Glutamatergic neuron (in vitro differentiated cells): ENCODE results near the gene CENPO. TPM values are rescaled to one million over a fixed set of nuclear protein-coding genes. Genes with fewer than 3 reads are reported as not detected.

Experiments
- DNase-seq: peaks from one replicate; pipeline ENCODE4 v3.0.0; 2022
- H3K27ac Mint-ChIP-seq: one replicate; pipeline ENCODE4 v1.8.0; 2020; ENCODE audit warnings: mild to moderate bottlenecking, mixed read lengths, inconsistent platforms; ENCODE audit not compliant: unreplicated experiment
- H3K27me3 Mint-ChIP-seq: one replicate; pipeline ENCODE4 v1.8.0; 2020; ENCODE audit warnings: mild to moderate bottlenecking, moderate library complexity, mixed read lengths, inconsistent platforms; ENCODE audit not compliant: unreplicated experiment
- H3K36me3 Mint-ChIP-seq: one replicate; pipeline ENCODE4 v1.8.0; 2020; ENCODE audit warnings: mild to moderate bottlenecking, mixed read lengths, inconsistent platforms; ENCODE audit not compliant: unreplicated experiment
- H3K4me1 Mint-ChIP-seq: one replicate; pipeline ENCODE4 v1.8.0; 2020; ENCODE audit warnings: mild to moderate bottlenecking, low read depth, mixed read lengths, inconsistent platforms; ENCODE audit not compliant: unreplicated experiment
- H3K4me3 Mint-ChIP-seq: one replicate; pipeline ENCODE4 v1.8.0; 2020; ENCODE audit warnings: mild to moderate bottlenecking, mixed read lengths, inconsistent platforms; ENCODE audit not compliant: unreplicated experiment
- H3K9me3 Mint-ChIP-seq: one replicate; pipeline ENCODE4 v1.8.0; 2020; ENCODE audit warnings: mild to moderate bottlenecking, moderate library complexity, mixed read lengths, inconsistent platforms; ENCODE audit not compliant: unreplicated experiment
- total RNA-seq: library from RNA; stranded (reverse); fragmentation: NEBNext Ultra II Directional; extraction: Animal tissue kit (Norgen Biotek cat#: 25700); gene quantifications from one replicate; pipeline ENCODE4 v1.2.1, GENCODE V29; 2021; ENCODE audit not compliant: unreplicated experiment
- TF ChIP-seq, protein P1 (sequence below): fragments of 200-600 bp; sonication (generic); IDR thresholded peaks from one replicate; pipeline ENCODE4 v1.5.0; 2021; ENCODE audit not compliant: partially characterized antibody, unreplicated experiment

The CENPO gene
- total RNA-seq, 1 donor from 2014 or later: 26.5 TPM

DNA sequence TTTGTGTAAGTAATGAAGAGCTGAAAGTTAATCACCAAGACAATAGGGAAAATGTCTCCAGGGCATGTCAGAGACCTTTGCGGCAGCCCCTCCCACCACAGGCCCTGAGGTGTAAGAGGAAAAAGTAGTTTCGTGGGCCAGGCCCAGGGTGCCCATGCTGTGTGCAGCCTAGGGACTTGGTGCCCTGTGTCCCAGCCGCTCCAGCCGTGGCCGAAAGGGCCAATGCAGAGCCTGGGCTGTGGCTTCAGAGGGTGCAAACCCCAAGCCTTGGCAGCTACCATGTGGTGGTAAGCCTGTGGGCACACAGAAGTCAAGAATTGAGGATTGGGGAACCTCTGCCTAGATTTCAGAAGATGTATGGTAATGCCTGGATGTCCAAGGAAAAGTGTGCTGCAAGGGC, 52.5 kb downstream of the CENPO start:
- peaks cover 34% of the 10 kb centered on the region for H3K36me3 Mint-ChIP-seq
- TF ChIP-seq, protein P1, sequence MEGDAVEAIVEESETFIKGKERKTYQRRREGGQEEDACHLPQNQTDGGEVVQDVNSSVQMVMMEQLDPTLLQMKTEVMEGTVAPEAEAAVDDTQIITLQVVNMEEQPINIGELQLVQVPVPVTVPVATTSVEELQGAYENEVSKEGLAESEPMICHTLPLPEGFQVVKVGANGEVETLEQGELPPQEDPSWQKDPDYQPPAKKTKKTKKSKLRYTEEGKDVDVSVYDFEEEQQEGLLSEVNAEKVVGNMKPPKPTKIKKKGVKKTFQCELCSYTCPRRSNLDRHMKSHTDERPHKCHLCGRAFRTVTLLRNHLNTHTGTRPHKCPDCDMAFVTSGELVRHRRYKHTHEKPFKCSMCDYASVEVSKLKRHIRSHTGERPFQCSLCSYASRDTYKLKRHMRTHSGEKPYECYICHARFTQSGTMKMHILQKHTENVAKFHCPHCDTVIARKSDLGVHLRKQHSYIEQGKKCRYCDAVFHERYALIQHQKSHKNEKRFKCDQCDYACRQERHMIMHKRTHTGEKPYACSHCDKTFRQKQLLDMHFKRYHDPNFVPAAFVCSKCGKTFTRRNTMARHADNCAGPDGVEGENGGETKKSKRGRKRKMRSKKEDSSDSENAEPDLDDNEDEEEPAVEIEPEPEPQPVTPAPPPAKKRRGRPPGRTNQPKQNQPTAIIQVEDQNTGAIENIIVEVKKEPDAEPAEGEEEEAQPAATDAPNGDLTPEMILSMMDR: no peak
- H3K4me3 Mint-ChIP-seq: no peak overlapping the region
- peaks cover 25% of the 10 kb centered on the region for H3K9me3 Mint-ChIP-seq
- no peak overlapping the region for H3K27ac Mint-ChIP-seq
- no peak for DNase-seq
- H3K4me1 Mint-ChIP-seq: peaks cover 4% of the 10 kb centered on the region
- H3K27me3 Mint-ChIP-seq: peaks cover 1% of the 10 kb centered on the region

DNA sequence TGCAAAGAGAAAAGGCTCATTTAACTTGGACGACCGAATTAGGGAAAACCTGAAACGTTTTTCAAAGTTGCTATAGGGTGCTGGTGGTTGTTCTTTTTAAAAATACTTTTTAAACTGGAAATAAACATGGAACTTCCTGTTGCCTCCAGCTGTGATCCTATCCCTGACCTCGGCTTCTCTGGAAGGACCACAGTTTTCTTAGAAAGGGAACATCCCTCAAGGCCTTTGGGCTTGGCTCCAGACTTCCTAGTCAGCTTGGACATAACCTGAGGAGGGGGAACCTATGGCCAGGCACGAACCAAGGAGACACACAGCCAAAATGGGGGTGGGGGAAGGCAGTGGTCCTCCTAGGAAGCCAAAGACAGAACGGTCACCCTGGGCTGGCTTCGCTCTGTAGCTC, 57.7 kb downstream of the CENPO start:
- Mint-ChIP-seq H3K27me3 (peaks cover 3% of the 10 kb centered on the region), H3K9me3 (peaks cover 16% of the 10 kb centered on the region), H3K4me3 (no peak overlapping the region), H3K36me3 (peaks cover 25% of the 10 kb centered on the region), H3K4me1 (peaks cover 16% of the 10 kb centered on the region), H3K27ac (no peak overlapping the region)
- no peak for DNase-seq
- TF ChIP-seq, protein P1: no peak

DNA sequence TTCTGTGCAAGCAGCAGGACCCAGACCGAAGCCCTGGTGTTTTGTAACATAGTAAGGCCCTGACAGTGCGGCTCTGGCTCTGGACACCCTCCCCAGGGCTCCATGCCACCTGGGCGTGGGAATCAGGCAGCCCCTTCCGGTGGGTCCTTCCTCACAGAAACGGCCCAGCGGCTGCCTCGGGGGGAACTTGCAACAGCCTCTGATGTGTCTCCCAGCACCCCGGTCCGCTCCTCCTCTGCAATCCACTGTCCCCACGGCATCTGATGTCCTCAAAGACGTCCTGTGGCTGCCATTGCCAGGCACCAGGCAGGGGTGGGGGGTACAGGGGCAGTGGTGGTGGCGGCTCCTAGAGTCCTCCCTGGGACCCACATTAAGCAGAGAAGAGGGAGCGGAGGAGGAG, 58.8 kb downstream of the CENPO start:
- Mint-ChIP-seq H3K27ac (no peak overlapping the region), H3K4me1 (peaks cover 26% of the 10 kb centered on the region), H3K4me3 (no peak overlapping the region), H3K27me3 (peaks cover 7% of the 10 kb centered on the region), H3K36me3 (peaks cover 20% of the 10 kb centered on the region), H3K9me3 (peaks cover 17% of the 10 kb centered on the region)
- DNase-seq: no peak
- TF ChIP-seq, protein P1: no peak

DNA sequence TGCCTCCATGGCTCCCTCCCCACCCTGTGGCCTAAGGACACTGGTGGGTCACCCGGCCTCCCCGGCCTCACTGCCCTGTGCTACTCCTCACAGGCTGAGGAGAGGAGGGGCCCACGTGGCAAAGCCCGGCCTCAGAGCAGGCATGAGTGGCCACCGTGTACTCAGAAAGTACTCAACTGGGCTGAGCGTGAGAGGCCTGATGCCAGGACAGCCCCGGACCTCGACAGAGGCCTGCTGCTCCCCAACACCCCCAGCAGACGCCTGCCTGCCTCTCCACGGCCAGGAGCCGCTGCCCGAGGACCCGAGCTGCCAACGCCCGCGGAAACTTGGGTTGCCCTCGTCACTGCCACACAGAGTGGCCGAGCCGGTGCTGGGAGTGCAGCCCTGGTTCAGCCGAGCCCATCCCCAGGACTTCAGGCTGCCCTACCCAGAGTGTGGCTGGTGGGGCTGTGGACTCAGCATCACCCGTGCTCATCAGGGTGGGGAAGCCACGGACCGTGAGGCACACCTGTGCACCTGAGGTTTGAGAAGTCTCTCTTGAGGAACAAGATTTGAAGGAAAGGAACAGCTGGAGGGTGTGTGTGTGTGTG, 59.3 kb downstream of the CENPO start:
- H3K36me3 Mint-ChIP-seq: peaks cover 15% of the 10 kb centered on the region
- no peak overlapping the region for H3K4me3 Mint-ChIP-seq
- peaks cover 13% of the 10 kb centered on the region for H3K9me3 Mint-ChIP-seq
- TF ChIP-seq, protein P1: no peak
- peaks cover 26% of the 10 kb centered on the region for H3K4me1 Mint-ChIP-seq
- H3K27me3 Mint-ChIP-seq: peaks cover 7% of the 10 kb centered on the region
- H3K27ac Mint-ChIP-seq: no peak overlapping the region
- DNase-seq: no peak

DNA sequence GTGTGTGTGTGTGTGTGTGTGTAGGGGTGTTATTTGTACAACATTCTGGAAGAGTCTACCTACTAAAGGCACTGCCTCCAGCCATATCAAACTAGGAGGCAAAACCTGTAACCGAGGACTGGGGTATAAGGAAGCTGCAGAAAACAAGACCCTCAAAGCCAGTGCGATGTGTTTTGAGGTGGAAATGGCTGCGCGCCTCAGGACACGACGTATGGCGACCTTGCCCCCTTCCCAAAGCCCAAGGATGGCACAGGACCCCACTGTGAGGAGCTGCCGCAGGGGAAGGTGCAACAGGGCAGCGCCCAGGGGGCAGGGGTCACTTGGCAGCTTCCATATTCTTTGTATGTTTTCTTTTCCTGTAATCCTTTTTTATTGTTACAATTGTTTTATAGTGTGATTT, 59.8 kb downstream of the CENPO start:
- H3K4me3 Mint-ChIP-seq: no peak overlapping the region
- TF ChIP-seq, protein P1: no peak
- no peak for DNase-seq
- H3K27ac Mint-ChIP-seq: no peak overlapping the region
- peaks cover 26% of the 10 kb centered on the region for H3K4me1 Mint-ChIP-seq
- H3K9me3 Mint-ChIP-seq: peaks cover 13% of the 10 kb centered on the region
- peaks cover 7% of the 10 kb centered on the region for H3K27me3 Mint-ChIP-seq
- H3K36me3 Mint-ChIP-seq: peaks cover 15% of the 10 kb centered on the region
